IMR-90 (cell line): ENCODE measurements around the gene AHDC1. TPM values are rescaled to one million over a fixed set of nuclear protein-coding genes. Genes with fewer than 3 reads are reported as not detected.

ENCODE experiments used
- ATAC-seq: fragments of 200-7000 bp; cut with Tn5 transposase; 2 replicates; pipeline ENCODE4 v1.9.1; 2020; ENCODE audit warnings: low read depth, mild to moderate bottlenecking, moderate library complexity
- BruUV-seq: library from RNA; stranded (reverse); fragments of 400-500 nt; replicated peaks from 2 replicates; lab custom pipeline; 2021; lab: Mats Ljungman, UMichigan
- CTCF ChIA-PET: fragments of 300-600 bp; formaldehyde crosslinking; extraction: SDS; loops from one replicate; lab custom pipeline; 2021; ENCODE audit warnings: antibody characterized with exemption; lab: Yijun Ruan, JAX
- POLR2A ChIA-PET: fragments of 300-600 bp; sonication (Branson Sonifier 250); formaldehyde crosslinking; loops from one replicate; lab custom pipeline; 2022; ENCODE audit warnings: antibody characterized with exemption; ENCODE audit not compliant: unreplicated experiment; lab: Charles Lee
- DNase-seq: peaks from one replicate; pipeline ENCODE4 v3.0.0; 2013
- H2AFZ ChIP-seq: replicated peaks from 2 replicates; pipeline ENCODE3; 2013; ENCODE audit warnings: low read length, mild to moderate bottlenecking; ENCODE audit not compliant: poor library complexity
- H2AK5ac ChIP-seq: 2 replicates; pipeline ENCODE4 v1.6.1; 2013; ENCODE audit warnings: low read depth, low read length, inconsistent platforms
- H2AK9ac ChIP-seq: replicated peaks from 2 replicates; pipeline ENCODE3; 2013; ENCODE audit warnings: mild to moderate bottlenecking, low read depth, low read length, moderate library complexity; ENCODE audit not compliant: poor library complexity
- H2BK120ac ChIP-seq: 2 replicates; pipeline ENCODE4 v1.6.1; 2013; ENCODE audit warnings: low read depth, low read length, inconsistent platforms
- H2BK15ac ChIP-seq: 3 replicates; pipeline ENCODE4 v1.6.1; 2013; ENCODE audit warnings: low read depth, low read length, inconsistent platforms
- H2BK20ac ChIP-seq: 2 replicates; pipeline ENCODE4 v1.6.1; 2013; ENCODE audit warnings: low read depth, mild to moderate bottlenecking, inconsistent platforms, low read length, moderate library complexity
- H2BK5ac ChIP-seq: 2 replicates; pipeline ENCODE4 v1.6.1; 2013; ENCODE audit warnings: mild to moderate bottlenecking, low read depth, low read length, inconsistent platforms; ENCODE audit not compliant: poor library complexity, severe bottlenecking
- H3K14ac ChIP-seq: replicated peaks from 2 replicates; pipeline ENCODE4 v1.6.1; 2013; ENCODE audit warnings: low read depth, low read length, inconsistent platforms
- H3K18ac ChIP-seq: 2 replicates; pipeline ENCODE4 v1.6.1; 2013; ENCODE audit warnings: low read depth, low read length, control low read depth
- H3K23ac ChIP-seq: 2 replicates; pipeline ENCODE4 v1.6.1; 2013; ENCODE audit warnings: low read depth, low read length, inconsistent platforms
- H3K27ac ChIP-seq: 2 replicates; pipeline ENCODE4 v1.5.1; 2013; ENCODE audit warnings: mild to moderate bottlenecking, control low read depth, low read length; ENCODE audit not compliant: insufficient read depth
- H3K27me3 ChIP-seq: 2 replicates; pipeline ENCODE4 v1.6.1; 2013; ENCODE audit warnings: low read length; ENCODE audit not compliant: control insufficient read depth, insufficient read depth
- H3K36me3 ChIP-seq: 2 replicates; pipeline ENCODE4 v1.6.1; 2013; ENCODE audit warnings: low read length, mixed read lengths; ENCODE audit not compliant: control insufficient read depth, insufficient read depth
- H3K4ac ChIP-seq: 2 replicates; pipeline ENCODE4 v1.6.1; 2013; ENCODE audit warnings: low read depth, low read length, inconsistent platforms
- H3K4me1 ChIP-seq: 2 replicates; pipeline ENCODE4 v1.6.1; 2013; ENCODE audit warnings: low read length, mixed read lengths; ENCODE audit not compliant: control insufficient read depth, insufficient read depth
- H3K4me2 ChIP-seq: 2 replicates; pipeline ENCODE4 v1.6.1; 2013; ENCODE audit warnings: low read depth, mild to moderate bottlenecking, control low read depth, low read length, moderate library complexity
- H3K4me3 ChIP-seq: 2 replicates; pipeline ENCODE4 v1.5.1; 2013; ENCODE audit warnings: low read depth, mild to moderate bottlenecking, control low read depth, low read length, moderate library complexity; ENCODE audit not compliant: insufficient read depth
- H3K56ac ChIP-seq: 2 replicates; pipeline ENCODE4 v1.6.1; 2013; ENCODE audit warnings: low read length, inconsistent platforms; ENCODE audit not compliant: insufficient read depth; ENCODE audit errors: extremely low read depth
- H3K79me1 ChIP-seq, 2 experiments: 2 replicates each; pipeline ENCODE4 v1.6.1; 2013; ENCODE audit warnings: low read length in 2 of 2, inconsistent platforms in 1 of 2, low read depth in 1 of 2
- H3K9ac ChIP-seq: 2 replicates; pipeline ENCODE4 v1.6.1; 2013; ENCODE audit warnings: low read depth, low read length, control low read depth
- H3K9me1 ChIP-seq: 2 replicates; pipeline ENCODE4 v1.6.1; 2013; ENCODE audit warnings: low read length, inconsistent platforms; ENCODE audit not compliant: insufficient read depth
- H3K9me3 ChIP-seq: 2 replicates; pipeline ENCODE4 v1.6.1; 2013; ENCODE audit warnings: low read length; ENCODE audit not compliant: control insufficient read depth, insufficient read depth
- H4K20me1 ChIP-seq: 2 replicates; pipeline ENCODE4 v1.6.1; 2013; ENCODE audit warnings: low read length, inconsistent platforms; ENCODE audit not compliant: insufficient read depth
- H4K5ac ChIP-seq: 2 replicates; pipeline ENCODE4 v1.6.1; 2013; ENCODE audit warnings: mild to moderate bottlenecking, low read depth, low read length, control low read depth
- H4K8ac ChIP-seq, 2 experiments: 2 replicates each; pipeline ENCODE4 v1.6.1; 2013; ENCODE audit warnings: low read depth in 2 of 2, low read length in 2 of 2, control low read depth in 1 of 2, inconsistent platforms in 1 of 2
- H4K91ac ChIP-seq: 2 replicates; pipeline ENCODE4 v1.6.1; 2013; ENCODE audit warnings: low read depth, low read length, inconsistent platforms; ENCODE audit not compliant: insufficient read depth
- BHLHE40 ChIP-seq: fragments of 150-350 bp; IDR thresholded peaks from 2 replicates; pipeline ENCODE4 v1.6.1; 2016; ENCODE audit warnings: mild to moderate bottlenecking, low read depth, low read length
- CEBPB ChIP-seq: IDR thresholded peaks from 2 replicates; pipeline ENCODE4 v1.6.1; 2012; ENCODE audit warnings: low read depth, low read length, improper control_type of control experiment
- CHD1 ChIP-seq: IDR thresholded peaks from 2 replicates; pipeline ENCODE4 v1.6.1; 2012; ENCODE audit warnings: low read depth, low read length, improper control_type of control experiment
- CTCF ChIP-seq: conservative IDR thresholded peaks from 2 replicates; pipeline ENCODE4 v1.5.1; 2012; ENCODE audit warnings: mild to moderate bottlenecking, low read depth, low read length, improper control_type of control experiment
- FOS ChIP-seq: fragments of 150-350 bp; IDR thresholded peaks from 2 replicates; pipeline ENCODE4 v1.6.1; 2016; ENCODE audit warnings: low read depth, low read length
- MAFK ChIP-seq: IDR thresholded peaks from 2 replicates; pipeline ENCODE4 v1.6.1; 2012; ENCODE audit warnings: low read depth, low read length, improper control_type of control experiment
- MAZ ChIP-seq: IDR thresholded peaks from 2 replicates; pipeline ENCODE4 v1.6.1; 2012; ENCODE audit warnings: low read depth, mild to moderate bottlenecking, low read length, improper control_type of control experiment, moderate library complexity, borderline replicate concordance
- MXI1 ChIP-seq: IDR thresholded peaks from 2 replicates; pipeline ENCODE4 v1.6.1; 2012; ENCODE audit warnings: low read depth, mild to moderate bottlenecking, low read length, moderate library complexity, borderline replicate concordance
- NFE2L2 ChIP-seq: fragments of 150-350 bp; IDR thresholded peaks from 2 replicates; pipeline ENCODE4 v1.6.1; 2016; ENCODE audit warnings: low read depth, mild to moderate bottlenecking, low read length
- POLR2A ChIP-seq: IDR thresholded peaks from 2 replicates; pipeline ENCODE4 v1.6.1; 2012; ENCODE audit warnings: mild to moderate bottlenecking, low read depth, low read length
- RAD21 ChIP-seq: IDR thresholded peaks from 2 replicates; pipeline ENCODE4 v1.6.1; 2012; ENCODE audit warnings: low read length, improper control_type of control experiment
- RFX5 ChIP-seq: IDR thresholded peaks from 2 replicates; pipeline ENCODE4 v1.8.0; 2012; ENCODE audit warnings: low read depth, mild to moderate bottlenecking, low read length, moderate library complexity
- SMC3 ChIP-seq: fragments of 150-350 bp; IDR thresholded peaks from 2 replicates; pipeline ENCODE4 v1.6.1; 2016; ENCODE audit warnings: low read depth, mild to moderate bottlenecking, antibody characterized with exemption, low read length, moderate library complexity
- WGBS, 2 experiments: methylation state at CpG; one replicate each; pipeline versions ENCODE4 v1.1.5 to v1.1.7; 2013; ENCODE audit warnings: missing lambda C conversion rate in 2 of 2; ENCODE audit not compliant: insufficient read length in 1 of 2; ENCODE audit errors: extremely low coverage in 2 of 2; 5-methylcytosine and 5-hydroxymethylcytosine counted together
- dilution Hi-C: fragments of 300-500 bp; cut with HindIII; formaldehyde crosslinking; loops from one replicate; pipeline ENCODE4 v1.14.3; 2018; ENCODE audit warnings: low sequenced_read_pairs; ENCODE audit not compliant: unreplicated experiment
- in situ Hi-C: fragments of 300-500 bp; cut with MboI; formaldehyde crosslinking; loops from 3 replicates; pipeline ENCODE4 v1.14.3; 2019; ENCODE audit warnings: low sequenced_read_pairs, inconsistent platforms, mixed read lengths
- intact Hi-C: fragments of 100-400 bp; cut with micrococcal nuclease; formaldehyde crosslinking; loops from 2 replicates; pipeline ENCODE4 v1.10.0; 2022
- polyA plus RNA-seq, 3 experiments: library from polyadenylated mRNA; depleted of rRNA; stranded (reverse); fragments of >200 nt; gene quantifications; 2 replicates each; pipeline ENCODE4 v1.2.3, GENCODE V29; 2012; ENCODE audit warnings: low replicate concordance in 1 of 3
- total RNA-seq: library from RNA; depleted of rRNA; stranded (reverse); fragments of >200 nt; gene quantifications from 2 replicates; pipeline ENCODE4 v1.2.3, GENCODE V29; 2012
- TF ChIP-seq, protein P1 (sequence below): fragments of 150-350 bp; IDR thresholded peaks from 2 replicates; pipeline ENCODE4 v1.6.1; 2017; ENCODE audit warnings: mild to moderate bottlenecking, antibody characterized with exemption, low read length, low read depth

AHDC1 gene
- total and polyA plus RNA-seq, 2 of the 4 experiments (the other 2 are of a cell fraction) = 2.0 to 11.6 TPM

GRCh38 chr1:27530192-27530591, 73.8 kb downstream of the AHDC1 start:
- BruUV-seq = no TSS peak
- H3K9ac ChIP-seq = no peak overlapping the region
- intact Hi-C loops = no loop called here

More at GRCh38 chr1:27530192-27530591, 73.8 kb downstream of the AHDC1 start:
- Histone ChIP-seq H3K79me1 (peaks cover 0 to 26% of the 10 kb centered on the region in 2 experiments; a peak in 3 of 4 replicates), H2AK5ac (no peak overlapping the region; the same call in 1 of the 2 replicates), H3K4me1 (peaks cover 31% of the 10 kb centered on the region), H3K23ac (no peak overlapping the region), H3K4ac (no peak overlapping the region), H3K36me3 (peaks cover 18% of the 10 kb centered on the region), H3K4me2 (no peak overlapping the region), H2BK20ac (no peak overlapping the region), H2BK5ac (no peak overlapping the region), H3K9me1 (peaks cover 17% of the 10 kb centered on the region), H2BK15ac (no peak overlapping the region), H3K56ac (no peak overlapping the region), H4K5ac (no peak overlapping the region), H2AK9ac (no peak overlapping the region), H2BK120ac (no peak overlapping the region), H2AFZ (no peak overlapping the region), H3K4me3 (no peak overlapping the region), H4K20me1 (no peaks in the 10 kb centered on the region), H3K18ac (no peak overlapping the region), H3K27me3 (no peaks in the 10 kb centered on the region), H3K9me3 (no peaks in the 10 kb centered on the region), H3K14ac (no peak overlapping the region), H4K8ac (no peak overlapping the region), H4K91ac (no peak overlapping the region), H3K27ac (no peak overlapping the region)
- in situ Hi-C loops = no loop called here
- dilution Hi-C loops = no loop called here
- ATAC-seq = no peak
- WGBS, 2 experiments = 98% methylated on average over 6 of the region's 10 CpGs; no CpG with 5 or more reads in 1 of the 2 experiments
- DNase-seq = no peak
- POLR2A ChIA-PET = no interaction called here
- no peak for TF ChIP-seq MAFK
- no peak for TF ChIP-seq MXI1
- no peak for TF ChIP-seq FOS
- no peak for TF ChIP-seq MAZ
- TF ChIP-seq RAD21 = no peak
- no peak for TF ChIP-seq CHD1
- TF ChIP-seq CEBPB = no peak
- TF ChIP-seq, protein P1, sequence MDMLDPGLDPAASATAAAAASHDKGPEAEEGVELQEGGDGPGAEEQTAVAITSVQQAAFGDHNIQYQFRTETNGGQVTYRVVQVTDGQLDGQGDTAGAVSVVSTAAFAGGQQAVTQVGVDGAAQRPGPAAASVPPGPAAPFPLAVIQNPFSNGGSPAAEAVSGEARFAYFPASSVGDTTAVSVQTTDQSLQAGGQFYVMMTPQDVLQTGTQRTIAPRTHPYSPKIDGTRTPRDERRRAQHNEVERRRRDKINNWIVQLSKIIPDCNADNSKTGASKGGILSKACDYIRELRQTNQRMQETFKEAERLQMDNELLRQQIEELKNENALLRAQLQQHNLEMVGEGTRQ = no peak
- no peak for TF ChIP-seq RFX5
- TF ChIP-seq NFE2L2 = no peak
- no peak for TF ChIP-seq CTCF
- no peak for TF ChIP-seq POLR2A
- no peak for TF ChIP-seq BHLHE40
- no peak for TF ChIP-seq SMC3
- CTCF ChIA-PET = no interaction called here
